ENCODE results near the gene CEBPG.

The CEBPG gene

DNA sequence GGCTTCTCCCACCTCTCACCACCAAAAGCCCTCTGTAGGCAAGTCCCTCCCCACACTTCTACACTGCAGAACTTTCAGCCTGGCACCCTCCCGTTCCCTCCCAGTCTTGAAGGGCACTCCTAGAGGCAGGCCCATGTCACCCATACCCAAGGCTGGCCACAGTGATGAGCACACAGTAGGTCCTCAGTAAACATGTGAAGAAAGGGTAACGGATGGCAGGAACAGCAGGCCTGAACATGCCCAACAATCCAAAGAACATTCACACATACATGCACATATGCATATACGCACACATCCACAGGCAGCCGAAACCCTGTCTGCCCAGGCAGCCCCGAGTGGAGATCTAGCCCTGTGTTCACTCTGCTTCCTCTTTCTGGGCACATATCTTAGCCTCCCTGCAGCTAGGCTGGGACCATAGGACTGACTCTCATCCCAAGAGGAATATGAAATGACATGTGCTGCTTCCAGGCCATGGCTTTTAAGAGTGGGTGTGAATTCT is 55.2 kb downstream of the CEBPG start:
- TF ChIP-seq, protein P1, sequence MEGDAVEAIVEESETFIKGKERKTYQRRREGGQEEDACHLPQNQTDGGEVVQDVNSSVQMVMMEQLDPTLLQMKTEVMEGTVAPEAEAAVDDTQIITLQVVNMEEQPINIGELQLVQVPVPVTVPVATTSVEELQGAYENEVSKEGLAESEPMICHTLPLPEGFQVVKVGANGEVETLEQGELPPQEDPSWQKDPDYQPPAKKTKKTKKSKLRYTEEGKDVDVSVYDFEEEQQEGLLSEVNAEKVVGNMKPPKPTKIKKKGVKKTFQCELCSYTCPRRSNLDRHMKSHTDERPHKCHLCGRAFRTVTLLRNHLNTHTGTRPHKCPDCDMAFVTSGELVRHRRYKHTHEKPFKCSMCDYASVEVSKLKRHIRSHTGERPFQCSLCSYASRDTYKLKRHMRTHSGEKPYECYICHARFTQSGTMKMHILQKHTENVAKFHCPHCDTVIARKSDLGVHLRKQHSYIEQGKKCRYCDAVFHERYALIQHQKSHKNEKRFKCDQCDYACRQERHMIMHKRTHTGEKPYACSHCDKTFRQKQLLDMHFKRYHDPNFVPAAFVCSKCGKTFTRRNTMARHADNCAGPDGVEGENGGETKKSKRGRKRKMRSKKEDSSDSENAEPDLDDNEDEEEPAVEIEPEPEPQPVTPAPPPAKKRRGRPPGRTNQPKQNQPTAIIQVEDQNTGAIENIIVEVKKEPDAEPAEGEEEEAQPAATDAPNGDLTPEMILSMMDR (IDR thresholded peaks at IDR 0.05; ENCODE audit: borderline replicate concordance, insufficient read depth, low read depth, low read length), result no peak

DNA sequence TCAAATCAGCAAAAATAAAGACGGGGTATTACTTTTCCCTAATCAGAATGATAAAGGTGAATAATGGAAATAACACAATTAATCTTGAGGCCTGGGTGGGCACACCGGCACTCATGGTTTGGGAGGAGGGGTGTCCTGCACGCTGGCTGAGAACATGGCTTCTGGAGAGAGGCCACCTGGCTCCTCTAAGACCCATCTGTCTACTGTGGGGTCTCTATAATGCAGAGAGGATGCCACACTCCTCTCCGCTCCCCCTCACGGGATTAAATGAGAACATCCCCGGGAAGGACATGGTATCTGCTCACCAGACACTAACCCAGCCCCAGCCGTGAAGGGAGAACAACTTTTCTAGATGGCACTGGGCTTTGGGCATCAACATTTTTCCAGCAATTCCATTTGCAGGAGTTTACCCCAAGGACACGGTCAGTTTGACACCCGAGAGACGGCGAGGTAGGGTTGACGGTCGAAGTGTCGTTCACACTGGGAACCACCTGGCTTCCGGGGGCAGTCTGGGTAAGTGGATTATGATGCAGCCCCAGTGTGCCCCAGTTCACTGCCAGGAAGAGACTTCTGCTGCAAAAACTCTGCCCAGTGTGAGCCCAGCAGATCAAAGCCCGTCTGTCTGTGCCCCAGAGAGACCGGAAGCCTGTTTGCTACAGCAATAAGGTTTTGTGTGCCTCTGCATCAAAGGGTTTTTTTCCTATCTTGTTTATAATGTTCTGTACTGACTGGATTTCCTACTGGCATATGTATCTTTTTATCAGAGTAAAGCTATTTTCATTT is 56.6 kb downstream of the CEBPG start:
- no peak overlapping the region for H3K4me3 ChIP-seq (ENCODE audit: low read depth, low read length)
- TF ChIP-seq, protein P1 (IDR thresholded peaks at IDR 0.05; ENCODE audit: borderline replicate concordance, insufficient read depth, low read depth, low read length), result no peak

More for the DNA sequence above, 55.2 kb downstream of the CEBPG start:
- no peak overlapping the region for H3K4me3 ChIP-seq (ENCODE audit: low read depth, low read length)

DNA sequence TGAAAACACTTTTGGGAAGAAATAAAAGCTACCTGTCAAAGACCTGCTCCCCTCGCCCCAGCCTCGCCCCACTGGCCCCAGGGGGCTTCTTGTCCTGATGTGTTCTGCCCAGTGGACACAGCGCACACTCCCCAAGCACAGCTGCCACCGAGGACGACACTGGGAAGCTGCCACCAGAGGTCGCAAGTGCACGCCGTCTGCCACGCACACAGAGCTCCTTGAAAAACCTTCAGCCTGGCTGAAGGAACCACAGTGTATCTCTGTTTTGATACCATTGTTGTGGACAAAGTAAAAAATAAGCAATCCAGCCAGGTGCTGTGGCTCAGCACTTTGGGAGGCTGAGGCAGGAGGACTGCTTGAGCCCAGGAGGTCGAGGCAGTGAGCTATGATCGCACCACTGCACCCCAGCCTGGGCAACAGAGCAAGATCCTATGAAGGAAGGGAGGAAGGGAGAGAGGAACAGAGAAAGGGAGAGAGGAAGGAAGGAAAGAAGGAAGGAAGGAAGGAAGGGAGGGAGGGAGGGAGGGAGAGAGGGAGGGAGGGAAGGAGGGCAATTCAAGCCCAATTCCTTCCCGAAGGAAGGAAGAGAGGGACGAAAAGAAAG is 57.3 kb downstream of the CEBPG start:
- H3K4me3 ChIP-seq (ENCODE audit: low read depth, low read length), result no peak overlapping the region
- TF ChIP-seq, protein P1 (IDR thresholded peaks at IDR 0.05; ENCODE audit: borderline replicate concordance, insufficient read depth, low read depth, low read length), result peak; percentile 88

DNA sequence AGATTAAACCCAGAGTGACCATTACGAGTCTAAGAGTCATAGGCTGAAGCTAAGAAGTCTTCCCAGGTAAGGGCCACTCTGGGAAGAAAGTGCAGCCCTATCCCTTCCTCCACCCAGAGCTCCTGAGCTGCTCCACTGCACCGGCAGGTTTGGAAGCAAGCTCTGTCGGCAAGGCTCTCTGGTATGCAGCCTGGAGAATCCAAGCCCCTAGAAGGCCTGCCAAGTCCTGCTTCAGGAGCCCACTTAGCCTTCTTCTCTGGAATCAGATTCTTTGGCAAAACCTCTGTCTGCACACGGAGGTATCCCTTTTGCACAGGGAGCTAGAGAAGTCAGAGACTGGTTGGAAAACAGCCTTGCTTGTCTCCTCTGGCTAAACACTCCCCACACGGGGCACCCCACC is 58.5 kb downstream of the CEBPG start:
- no peak overlapping the region for H3K4me3 ChIP-seq (ENCODE audit: low read depth, low read length)
- TF ChIP-seq, protein P1 (IDR thresholded peaks at IDR 0.05; ENCODE audit: borderline replicate concordance, insufficient read depth, low read depth, low read length), result no peak
